DMS114 treated with DMSO at 0.1 percent for 48 hours (cell line): ENCODE results near the gene MTNR1A.

Experiments used
- DNase-seq: peaks from one replicate; lab custom pipeline; 2025; ENCODE audit not compliant: unreplicated experiment; lab: John Stamatoyannopoulos, UW

The MTNR1A gene

GRCh38 chr4:186494496-186494895 lies 60.9 kb downstream of the MTNR1A start:
- DNase-seq, result no peak

- no peak for DNase-seq
Observed at GRCh38 chr4:186487726-186488125, 67.6 kb downstream of the MTNR1A start.

GRCh38 chr4:186486172-186486571 lies 69.2 kb downstream of the MTNR1A start:
- no peak for DNase-seq

GRCh38 chr4:186485561-186486062 lies 69.8 kb downstream of the MTNR1A start:
- no peak for DNase-seq

- no peak for DNase-seq
Observed at GRCh38 chr4:186485150-186485549, 70.2 kb downstream of the MTNR1A start.

GRCh38 chr4:186483656-186484055 lies 71.7 kb downstream of the MTNR1A start:
- DNase-seq, result no peak
